Mammary epithelial cell (primary cell): ENCODE data around the gene RSPH9.

Experiments
- CTCF ChIP-seq, 2 donors: IDR thresholded peaks in 1 of 2; conservative IDR thresholded peaks in 1 of 2; 2 replicates each; pipeline ENCODE4 v1.5.1; 2011 to 2012; ENCODE audit warnings: inconsistent platforms in 2 of 2, low read length in 2 of 2, mild to moderate bottlenecking in 2 of 2, control low read depth in 1 of 2, low read depth in 1 of 2; ENCODE audit not compliant: insufficient read depth in 1 of 2; ENCODE audit errors: extremely low read depth in 1 of 2
- EZH2 ChIP-seq: IDR thresholded peaks from 2 replicates; pipeline ENCODE4 v1.6.1; 2012; ENCODE audit warnings: low read length, inconsistent platforms, borderline replicate concordance

- TF ChIP-seq CTCF (conservative IDR thresholded peaks at IDR 0.05 in 1 of 2, IDR thresholded peaks at IDR 0.05 in 1 of 2; ENCODE audit: extremely low read depth in 1 of 2, insufficient read depth in 1 of 2, low read depth in 1 of 2, low read length in 2 of 2) (no peak), EZH2 (no peak)
Measured at GRCh38 chr6:43613721-43614395, 31.0 kb upstream of the RSPH9 start.
